ENCODE data around the gene ENPP1. TPM values are rescaled to one million over a fixed set of nuclear protein-coding genes. Genes with fewer than 3 reads are reported as not detected.
"Not testable (repeated sequence)": the region's sequence is repeated elsewhere in the genome, so short reads cannot be mapped to it uniquely, and the experiment has no call there.

The ENPP1 gene
- total RNA-seq, 1 donor from 2014 or later, result 0.41 TPM

- no peak for FAIRE-seq
Measured at GRCh38 chr6:131825946-131826345, 18.1 kb downstream of the ENPP1 start.

GRCh38 chr6:131828080-131828479, 20.3 kb downstream of the ENPP1 start:
- DNase-seq (ENCODE audit: low spot score in 2 of 2) (no peak), FAIRE-seq (no peak)

More at GRCh38 chr6:131825946-131826345, 18.1 kb downstream of the ENPP1 start:
- no peak for DNase-seq (ENCODE audit: low spot score in 2 of 2)

GRCh38 chr6:131828951-131829350, 21.1 kb downstream of the ENPP1 start:
- DNase-seq (ENCODE audit: low spot score in 2 of 2), result no peak
- no peak for FAIRE-seq

- FAIRE-seq (no peak), DNase-seq (ENCODE audit: low spot score in 2 of 2) (no peak)
Measured at GRCh38 chr6:131831392-131831791, 23.6 kb downstream of the ENPP1 start.

- FAIRE-seq, result no peak
- DNase-seq (ENCODE audit: low spot score in 2 of 2), result no peak
Measured at GRCh38 chr6:131831886-131832285, 24.1 kb downstream of the ENPP1 start.

GRCh38 chr6:131832363-131832762, 24.5 kb downstream of the ENPP1 start:
- FAIRE-seq (no peak), DNase-seq (ENCODE audit: low spot score in 2 of 2) (no peak)

GRCh38 chr6:131838051-131838450, 30.2 kb downstream of the ENPP1 start:
- no peak for DNase-seq (ENCODE audit: low spot score in 2 of 2)
- no peak for FAIRE-seq

- DNase-seq (ENCODE audit: low spot score in 2 of 2) (no peak), FAIRE-seq (no peak)
Measured at GRCh38 chr6:131839388-131839787, 31.6 kb downstream of the ENPP1 start.

- DNase-seq (ENCODE audit: low spot score in 2 of 2), result no peak
- FAIRE-seq, result no peak
Measured at GRCh38 chr6:131840441-131840840, 32.6 kb downstream of the ENPP1 start.

- no peak for FAIRE-seq
- no peak for DNase-seq (ENCODE audit: low spot score in 2 of 2)
Measured at GRCh38 chr6:131840936-131841583, 33.2 kb downstream of the ENPP1 start.

GRCh38 chr6:131843768-131844167, 35.9 kb downstream of the ENPP1 start:
- DNase-seq (ENCODE audit: low spot score in 2 of 2), result no peak
- no peak for FAIRE-seq

- FAIRE-seq (no peak), DNase-seq (ENCODE audit: low spot score in 2 of 2) (no peak)
Measured at GRCh38 chr6:131844243-131844841, 36.5 kb downstream of the ENPP1 start.

GRCh38 chr6:131846023-131846663, 38.3 kb downstream of the ENPP1 start:
- FAIRE-seq (no peak), DNase-seq (ENCODE audit: low spot score in 2 of 2) (no peak)

GRCh38 chr6:131846905-131847304, 39.1 kb downstream of the ENPP1 start:
- no peak for FAIRE-seq

GRCh38 chr6:131849799-131850198, 42.0 kb downstream of the ENPP1 start:
- no peak for FAIRE-seq
- no peak for DNase-seq (ENCODE audit: low spot score in 2 of 2)

More at GRCh38 chr6:131846905-131847304, 39.1 kb downstream of the ENPP1 start:
- no peak for DNase-seq (ENCODE audit: low spot score in 2 of 2)

- FAIRE-seq (no peak), DNase-seq (ENCODE audit: low spot score in 2 of 2) (no peak)
Measured at GRCh38 chr6:131851049-131851769, 43.4 kb downstream of the ENPP1 start.

- FAIRE-seq (no peak), DNase-seq (ENCODE audit: low spot score in 2 of 2) (no peak)
Measured at GRCh38 chr6:131852200-131852599, 44.4 kb downstream of the ENPP1 start.

- no peak for FAIRE-seq
- no peak for DNase-seq (ENCODE audit: low spot score in 2 of 2)
Measured at GRCh38 chr6:131854803-131855202, 47.0 kb downstream of the ENPP1 start.

- DNase-seq (ENCODE audit: low spot score in 2 of 2) (no peak), FAIRE-seq (no peak)
Measured at GRCh38 chr6:131858765-131859415, 51.1 kb downstream of the ENPP1 start.

- FAIRE-seq, result not testable (repeated sequence)
Measured at GRCh38 chr6:131859658-131860057, 51.8 kb downstream of the ENPP1 start.

GRCh38 chr6:131861381-131861780, 53.6 kb downstream of the ENPP1 start:
- DNase-seq (ENCODE audit: low spot score in 2 of 2) (no peak), FAIRE-seq (no peak)

More at GRCh38 chr6:131859658-131860057, 51.8 kb downstream of the ENPP1 start:
- not testable (repeated sequence) for DNase-seq (ENCODE audit: low spot score in 2 of 2)

All from frontal cortex (tissue), 4 donors.